Measurements from ENCODE around the gene NOTCH2.

NOTCH2 gene

DNA sequence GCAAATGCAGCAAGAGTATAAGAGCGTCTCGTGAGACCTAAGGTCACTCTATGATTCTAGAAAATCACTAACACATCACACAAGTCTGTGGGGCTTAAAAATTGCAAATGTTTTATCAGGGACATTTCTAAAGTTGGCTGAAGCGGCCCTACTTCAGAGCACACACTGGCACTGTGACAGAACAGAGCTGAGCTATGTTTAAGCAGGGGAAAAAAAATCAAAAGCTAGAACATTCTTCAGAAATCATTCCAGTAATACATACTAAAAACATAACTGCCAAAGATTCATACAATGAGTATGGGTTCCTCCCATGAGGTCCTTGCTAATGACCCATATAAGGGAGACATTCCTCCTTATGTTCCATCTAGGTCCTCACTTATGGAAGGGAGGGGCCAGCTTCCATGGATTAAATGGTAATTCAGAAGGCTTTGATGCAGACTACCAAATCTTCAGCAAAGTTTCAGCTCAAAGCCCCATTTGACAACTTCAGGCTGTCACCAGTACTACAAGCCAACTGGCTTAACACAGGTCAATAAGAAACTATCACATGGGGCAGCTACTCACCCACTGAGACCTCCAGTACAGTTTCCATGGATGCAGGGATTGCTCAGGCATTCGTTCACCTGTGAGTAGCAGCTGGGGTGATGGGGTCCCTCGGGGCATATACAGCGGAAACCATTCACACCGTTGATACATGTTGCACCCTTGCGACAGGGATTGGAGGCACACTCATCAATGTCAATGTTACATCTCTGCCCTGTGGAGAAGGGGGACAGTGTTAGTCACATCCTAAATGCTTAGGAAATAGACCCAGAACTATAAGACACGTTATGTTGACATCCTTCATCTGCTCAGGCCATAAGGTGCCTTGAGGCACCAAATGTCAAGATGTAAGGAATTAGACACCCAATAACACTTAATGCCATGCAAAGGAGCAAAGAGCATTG is 114.7 kb downstream of the NOTCH2 start:
- TF ChIP-seq, protein P1, sequence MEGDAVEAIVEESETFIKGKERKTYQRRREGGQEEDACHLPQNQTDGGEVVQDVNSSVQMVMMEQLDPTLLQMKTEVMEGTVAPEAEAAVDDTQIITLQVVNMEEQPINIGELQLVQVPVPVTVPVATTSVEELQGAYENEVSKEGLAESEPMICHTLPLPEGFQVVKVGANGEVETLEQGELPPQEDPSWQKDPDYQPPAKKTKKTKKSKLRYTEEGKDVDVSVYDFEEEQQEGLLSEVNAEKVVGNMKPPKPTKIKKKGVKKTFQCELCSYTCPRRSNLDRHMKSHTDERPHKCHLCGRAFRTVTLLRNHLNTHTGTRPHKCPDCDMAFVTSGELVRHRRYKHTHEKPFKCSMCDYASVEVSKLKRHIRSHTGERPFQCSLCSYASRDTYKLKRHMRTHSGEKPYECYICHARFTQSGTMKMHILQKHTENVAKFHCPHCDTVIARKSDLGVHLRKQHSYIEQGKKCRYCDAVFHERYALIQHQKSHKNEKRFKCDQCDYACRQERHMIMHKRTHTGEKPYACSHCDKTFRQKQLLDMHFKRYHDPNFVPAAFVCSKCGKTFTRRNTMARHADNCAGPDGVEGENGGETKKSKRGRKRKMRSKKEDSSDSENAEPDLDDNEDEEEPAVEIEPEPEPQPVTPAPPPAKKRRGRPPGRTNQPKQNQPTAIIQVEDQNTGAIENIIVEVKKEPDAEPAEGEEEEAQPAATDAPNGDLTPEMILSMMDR (IDR thresholded peaks at IDR 0.05; ENCODE audit: low read depth, low read length): no peak
- H3K4me3 ChIP-seq (ENCODE audit: low read depth, low read length): no peak overlapping the region

DNA sequence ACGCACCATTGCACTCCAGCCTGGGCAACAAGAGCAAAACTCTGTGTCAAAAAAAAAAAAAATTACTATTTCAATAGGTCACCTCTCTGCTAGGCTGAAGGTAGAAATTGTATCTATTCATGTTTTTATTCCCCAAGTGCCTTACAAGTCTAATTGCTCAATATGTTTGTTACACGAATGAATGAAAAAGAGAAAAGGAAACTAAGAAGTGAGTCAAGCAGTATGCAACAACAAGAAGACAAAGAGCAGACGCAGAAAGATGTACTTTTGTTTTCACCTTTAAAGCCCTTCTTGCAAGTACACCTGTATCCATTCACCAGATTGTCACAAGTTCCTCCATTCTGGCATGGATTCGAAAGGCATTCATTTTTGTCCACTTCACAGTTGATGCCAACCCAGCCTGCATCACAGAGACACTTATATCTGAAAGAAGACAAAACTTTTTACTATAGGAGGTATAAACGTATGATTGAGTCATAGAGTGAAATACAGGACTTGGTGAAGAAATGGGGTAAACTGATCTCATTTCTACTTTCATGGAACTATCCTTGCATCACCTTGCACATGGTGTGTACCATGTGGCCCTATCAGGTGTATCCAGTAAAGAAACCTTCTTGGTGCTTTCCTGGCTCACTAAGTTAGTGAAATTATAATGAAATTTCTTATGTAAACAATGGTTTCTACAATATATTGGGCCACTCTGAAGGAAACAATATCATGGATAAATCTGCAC is 116.0 kb downstream of the NOTCH2 start:
- no peak overlapping the region for H3K4me3 ChIP-seq (ENCODE audit: low read depth, low read length)
- TF ChIP-seq, protein P1 (IDR thresholded peaks at IDR 0.05; ENCODE audit: low read depth, low read length): no peak

DNA sequence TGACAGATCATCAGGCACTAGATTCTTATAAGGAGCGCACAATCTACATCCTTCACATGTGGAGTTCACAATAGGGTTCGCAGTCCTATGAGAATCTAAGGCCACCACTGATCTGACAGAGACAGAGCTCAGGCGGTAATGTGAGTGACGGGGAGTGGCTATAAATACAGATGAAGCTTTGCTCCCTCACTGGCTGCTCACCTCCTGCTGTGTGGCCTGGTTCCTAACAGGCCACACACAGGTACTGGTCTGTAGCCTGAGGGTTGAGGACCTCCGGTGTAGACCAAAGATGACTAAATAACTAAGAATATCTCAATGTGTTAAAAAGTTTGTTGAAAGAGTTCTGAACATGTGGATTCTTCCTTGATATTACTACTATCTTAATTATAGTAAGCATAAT is 117.0 kb downstream of the NOTCH2 start:
- H3K4me3 ChIP-seq (ENCODE audit: low read depth, low read length): no peak overlapping the region
- TF ChIP-seq, protein P1 (IDR thresholded peaks at IDR 0.05; ENCODE audit: low read depth, low read length): no peak

DNA sequence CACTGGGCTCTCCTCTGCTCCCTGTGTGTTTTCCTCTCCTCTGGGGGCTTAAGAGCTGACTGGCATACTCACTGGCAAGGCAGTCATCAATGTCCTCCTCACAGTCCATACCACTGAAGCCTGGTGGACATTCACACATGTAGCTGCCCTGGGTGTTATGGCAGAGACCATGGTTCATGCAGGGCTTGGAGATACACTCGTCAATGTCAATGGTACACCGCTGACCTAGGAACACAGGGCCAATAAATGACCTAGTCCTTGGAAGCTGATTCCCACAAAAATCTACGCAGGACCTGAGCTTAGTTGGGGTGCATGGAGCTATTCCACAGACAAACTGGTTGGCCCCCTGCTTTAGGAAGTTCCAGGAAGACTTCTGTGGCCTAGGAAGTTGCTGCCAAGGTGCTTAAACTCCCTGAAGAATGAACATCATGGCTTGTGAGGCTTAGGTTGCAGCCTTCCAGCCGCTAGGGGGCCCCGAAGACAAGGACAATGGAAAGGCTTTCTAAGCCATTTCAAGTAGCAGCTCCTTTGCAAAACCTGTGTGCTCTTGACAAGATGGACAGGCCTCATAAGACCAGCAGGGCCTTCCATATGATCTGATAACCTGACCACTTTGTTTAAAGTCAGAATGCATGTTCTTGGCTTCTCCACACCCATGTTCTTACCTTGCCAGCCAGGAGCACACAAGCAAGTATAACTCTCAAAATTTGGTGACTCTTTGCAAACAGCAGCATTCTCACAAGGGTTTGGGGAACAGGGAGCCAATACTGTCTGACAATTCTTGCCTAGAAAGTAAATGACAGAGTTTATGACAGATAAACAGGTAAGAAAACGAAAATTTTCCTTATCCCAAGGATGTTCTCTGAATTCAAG is 120.9 kb downstream of the NOTCH2 start:
- H3K4me3 ChIP-seq (ENCODE audit: low read depth, low read length): no peak overlapping the region
- TF ChIP-seq, protein P1 (IDR thresholded peaks at IDR 0.05; ENCODE audit: low read depth, low read length): peak; percentile 85

DNA sequence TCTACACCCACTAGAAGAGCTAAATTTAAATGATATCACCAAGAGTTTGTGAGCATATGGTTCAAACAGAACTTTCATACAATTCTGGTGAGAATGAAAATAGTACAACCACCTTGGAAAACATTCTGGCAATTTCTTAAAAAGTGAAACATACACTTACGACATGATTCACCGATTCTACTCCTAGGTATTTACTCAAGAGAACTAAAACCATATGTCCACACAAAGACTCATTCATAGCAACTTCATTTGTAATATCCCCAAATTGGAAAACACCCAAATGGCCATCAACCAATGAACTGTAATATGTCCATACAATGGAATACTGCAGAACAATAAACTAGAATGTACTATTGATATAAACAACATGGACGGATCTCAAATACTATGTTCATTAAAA is 122.0 kb downstream of the NOTCH2 start:
- TF ChIP-seq, protein P1 (IDR thresholded peaks at IDR 0.05; ENCODE audit: low read depth, low read length): no peak

DNA sequence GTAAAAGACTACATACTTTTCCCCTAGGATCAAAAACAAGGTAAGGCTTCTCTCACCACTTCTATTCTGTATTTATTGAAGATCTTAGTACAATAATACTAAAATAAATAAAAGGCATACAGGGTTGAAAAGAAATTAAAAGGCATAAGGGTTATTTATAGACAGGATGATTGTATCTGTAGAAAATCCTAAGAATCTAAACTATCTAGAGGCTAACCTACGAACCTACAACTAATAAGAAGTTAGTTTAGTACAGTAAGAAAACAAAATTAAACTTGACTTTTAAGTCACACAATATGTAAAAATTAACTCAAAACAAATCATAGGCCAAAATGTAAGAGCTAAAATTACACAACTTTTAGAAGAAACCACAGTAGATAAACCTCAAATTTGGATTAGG is 122.7 kb downstream of the NOTCH2 start:
- TF ChIP-seq, protein P1 (IDR thresholded peaks at IDR 0.05; ENCODE audit: low read depth, low read length): no peak
- no peak overlapping the region for H3K4me3 ChIP-seq (ENCODE audit: low read depth, low read length)

More for the DNA sequence above, 122.0 kb downstream of the NOTCH2 start:
- 0 out of 2 replicates have a peak overlapping the region, but pooled peaks have one; percentile 3 for H3K4me3 ChIP-seq (ENCODE audit: low read depth, low read length)

Data from WI38 (cell line).